HepG2 (cell line): ENCODE results near the gene YIF1A. TPM values are rescaled to one million over a fixed set of nuclear protein-coding genes. Genes with fewer than 3 reads are reported as not detected.
A peak's percentile ranks its signal among the peaks of the same experiment; 100 is the strongest.

Experiments
- DR1 ChIP-seq: sonication (generic); formaldehyde crosslinking; IDR thresholded peaks from 2 replicates; pipeline ENCODE4 v1.8.0; 2021; ENCODE audit warnings: mild to moderate bottlenecking, missing genetic modification reagents, inconsistent platforms
- KDM3A ChIP-seq: IDR thresholded peaks from 2 replicates; pipeline ENCODE4 v1.6.1; 2018; ENCODE audit warnings: low read depth, missing compliant biosample characterization
- KLF9 ChIP-seq: IDR thresholded peaks from 2 replicates; pipeline ENCODE4 v1.6.1; 2016; ENCODE audit warnings: low read depth
- MED1 ChIP-seq: sonication (generic); formaldehyde crosslinking; IDR thresholded peaks from 2 replicates; pipeline ENCODE4 v1.4.0; 2020; ENCODE audit warnings: missing genetic modification reagents
- MED8 ChIP-seq: sonication (generic); formaldehyde crosslinking; IDR thresholded peaks from 2 replicates; pipeline ENCODE4 v1.8.1; 2023; ENCODE audit warnings: mild to moderate bottlenecking, missing genetic modification reagents; ENCODE audit not compliant: insufficient replicate concordance
- MIER3 ChIP-seq: IDR thresholded peaks from 2 replicates; pipeline ENCODE4 v1.6.1; 2016; ENCODE audit warnings: missing compliant biosample characterization, borderline replicate concordance
- POLR2G ChIP-seq: fragments of 200-400 bp; formaldehyde crosslinking; IDR thresholded peaks from 2 replicates; pipeline ENCODE4 v1.6.1; 2018; ENCODE audit warnings: mild to moderate bottlenecking, low read depth, low read length, moderate library complexity
- RAD21 ChIP-seq: fragments of 450-650 bp; formaldehyde crosslinking; IDR thresholded peaks from 2 replicates; pipeline ENCODE4 v1.5.0; 2020; ENCODE audit warnings: mild to moderate bottlenecking
- SMARCC2 ChIP-seq: fragments of 450-650 bp; IDR thresholded peaks from 2 replicates; pipeline ENCODE4 v1.6.1; 2017; ENCODE audit warnings: antibody characterized with exemption, mild to moderate bottlenecking
- SRF ChIP-seq: IDR thresholded peaks from 2 replicates; pipeline ENCODE4 v1.6.1; 2011; ENCODE audit warnings: mild to moderate bottlenecking, low read depth, low read length, moderate library complexity
- ZBTB21 ChIP-seq: sonication (generic); formaldehyde crosslinking; IDR thresholded peaks from 2 replicates; pipeline ENCODE4 v1.4.0; 2020; ENCODE audit warnings: missing genetic modification reagents
- ZBTB7B ChIP-seq: sonication (generic); formaldehyde crosslinking; IDR thresholded peaks from 2 replicates; pipeline ENCODE4 v1.4.0; 2020; ENCODE audit warnings: missing genetic modification reagents
- ZFX ChIP-seq: sonication (generic); formaldehyde crosslinking; IDR thresholded peaks from 2 replicates; pipeline ENCODE4 v1.4.0; 2020; ENCODE audit warnings: mild to moderate bottlenecking, low read depth, missing genetic modification reagents, moderate library complexity
- ZMYM3 ChIP-seq: sonication (generic); formaldehyde crosslinking; IDR thresholded peaks from 2 replicates; pipeline ENCODE4 v1.5.1; 2020; ENCODE audit warnings: mild to moderate bottlenecking, missing genetic modification reagents
- ZNF343 ChIP-seq: sonication (generic); formaldehyde crosslinking; IDR thresholded peaks from 2 replicates; pipeline ENCODE4 v1.4.0; 2020; ENCODE audit warnings: mild to moderate bottlenecking, missing genetic modification reagents
- ZNF44 ChIP-seq: sonication (generic); formaldehyde crosslinking; IDR thresholded peaks from 2 replicates; pipeline ENCODE4 v1.5.1; 2020; ENCODE audit warnings: mild to moderate bottlenecking, missing genetic modification reagents
- ZNF501 ChIP-seq: sonication (generic); formaldehyde crosslinking; IDR thresholded peaks from 2 replicates; pipeline ENCODE4 v1.5.1; 2020; ENCODE audit warnings: mild to moderate bottlenecking, moderate library complexity, missing genetic modification reagents
- ZNF781 ChIP-seq: sonication (generic); formaldehyde crosslinking; IDR thresholded peaks from 2 replicates; pipeline ENCODE4 v1.5.1; 2020; ENCODE audit warnings: borderline replicate concordance, mild to moderate bottlenecking, missing genetic modification reagents; ENCODE audit errors: not compliant biosample characterization
- polyA plus RNA-seq, 8 experiments: library from polyadenylated mRNA; depleted of rRNA in 3 of 8; stranded (reverse) in 7 of 8; unstranded in 1 of 8; fragments of >200 nt; fragmentation: Illumina TruSeq in 4 of 8; extraction: Trizol in 4 of 8; gene quantifications; 2 replicates each; pipeline versions ENCODE4 v1.2.1 to v1.2.3, GENCODE V29; 2011 to 2016; ENCODE audit warnings: low read depth in 4 of 8, missing spikeins in 1 of 8, mixed read lengths in 1 of 8; ENCODE audit not compliant: insufficient read depth in 1 of 8
- total RNA-seq, 5 experiments: library from RNA; depleted of rRNA; stranded (reverse); fragments of >200 nt; fragmentation: Illumina TruSeq; extraction: Trizol; gene quantifications; 2 replicates each; pipeline ENCODE4 v1.2.3, GENCODE V29; 2016; ENCODE audit warnings: low read depth in 1 of 5
- TF ChIP-seq, protein P1 (sequence below): IDR thresholded peaks from 2 replicates; pipeline ENCODE4 v1.4.0; 2020; ENCODE audit warnings: mild to moderate bottlenecking, missing genetic modification reagents
- TF ChIP-seq, protein P2 (sequence below): sonication (generic); formaldehyde crosslinking; IDR thresholded peaks from 2 replicates; pipeline ENCODE4 v1.5.0; 2020; ENCODE audit warnings: mild to moderate bottlenecking, missing genetic modification reagents
- TF ChIP-seq, protein P3 (sequence below): sonication (generic); formaldehyde crosslinking; IDR thresholded peaks from 2 replicates; pipeline ENCODE4 v1.5.0; 2020; ENCODE audit warnings: missing genetic modification reagents
- TF ChIP-seq, protein P4 (sequence below): sonication (generic); formaldehyde crosslinking; IDR thresholded peaks from 2 replicates; pipeline ENCODE4 v1.8.0; 2022; ENCODE audit warnings: missing genetic modification reagents, mild to moderate bottlenecking, inconsistent platforms, borderline replicate concordance

YIF1A gene
- total and polyA plus RNA-seq, 2 of the 13 experiments (the other 11 are each of a cell fraction or from before 2014, with no cell fraction given): 133 to 145 TPM

DNA sequence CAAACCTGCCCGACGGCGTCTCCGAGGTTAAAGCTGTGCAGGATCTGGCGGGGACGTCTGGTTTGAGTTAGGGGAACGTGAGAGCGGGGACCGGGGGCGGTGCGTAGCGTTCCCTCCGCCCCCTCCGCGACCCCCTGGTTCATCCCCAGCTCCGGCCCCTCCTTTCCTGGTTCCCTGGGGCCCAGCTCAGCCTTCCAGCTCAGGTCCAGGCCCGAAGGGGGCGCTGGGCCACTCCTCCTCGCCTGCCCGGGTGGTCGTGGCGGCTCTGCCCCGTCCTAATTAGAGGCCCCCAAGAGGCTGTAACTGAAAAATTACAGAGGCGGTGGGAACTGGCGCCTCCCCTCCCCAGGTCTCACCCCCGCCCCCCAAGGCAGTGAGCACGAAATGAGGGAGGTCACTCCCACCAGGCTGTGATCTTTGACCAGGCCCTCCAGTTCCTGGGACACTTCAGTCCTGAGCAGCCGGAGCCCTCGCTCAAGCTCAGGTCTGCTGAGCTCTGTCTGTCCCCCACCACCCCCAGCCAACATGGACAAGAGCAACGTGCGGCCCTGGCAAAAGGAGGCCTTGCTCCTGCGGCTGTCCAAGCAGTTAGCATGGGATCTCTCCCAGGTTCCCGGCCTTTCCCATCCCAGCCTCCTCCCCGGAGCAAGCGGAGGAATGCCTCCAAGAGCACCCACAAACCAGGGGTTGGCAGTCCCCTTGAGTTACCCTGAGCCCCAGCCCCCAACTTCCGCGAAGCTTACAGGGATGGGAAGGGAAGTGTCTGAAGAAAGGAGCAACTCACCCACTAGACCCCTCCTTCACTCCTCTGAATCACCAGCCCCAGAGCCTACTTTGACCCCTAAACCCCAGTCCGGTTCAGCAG lies 24.6 kb upstream of the YIF1A start (continued):
- no peak for TF ChIP-seq ZNF501
- TF ChIP-seq DR1 (CRISPR knock-in tag): no peak
- TF ChIP-seq SMARCC2: no peak
- TF ChIP-seq, protein P1, sequence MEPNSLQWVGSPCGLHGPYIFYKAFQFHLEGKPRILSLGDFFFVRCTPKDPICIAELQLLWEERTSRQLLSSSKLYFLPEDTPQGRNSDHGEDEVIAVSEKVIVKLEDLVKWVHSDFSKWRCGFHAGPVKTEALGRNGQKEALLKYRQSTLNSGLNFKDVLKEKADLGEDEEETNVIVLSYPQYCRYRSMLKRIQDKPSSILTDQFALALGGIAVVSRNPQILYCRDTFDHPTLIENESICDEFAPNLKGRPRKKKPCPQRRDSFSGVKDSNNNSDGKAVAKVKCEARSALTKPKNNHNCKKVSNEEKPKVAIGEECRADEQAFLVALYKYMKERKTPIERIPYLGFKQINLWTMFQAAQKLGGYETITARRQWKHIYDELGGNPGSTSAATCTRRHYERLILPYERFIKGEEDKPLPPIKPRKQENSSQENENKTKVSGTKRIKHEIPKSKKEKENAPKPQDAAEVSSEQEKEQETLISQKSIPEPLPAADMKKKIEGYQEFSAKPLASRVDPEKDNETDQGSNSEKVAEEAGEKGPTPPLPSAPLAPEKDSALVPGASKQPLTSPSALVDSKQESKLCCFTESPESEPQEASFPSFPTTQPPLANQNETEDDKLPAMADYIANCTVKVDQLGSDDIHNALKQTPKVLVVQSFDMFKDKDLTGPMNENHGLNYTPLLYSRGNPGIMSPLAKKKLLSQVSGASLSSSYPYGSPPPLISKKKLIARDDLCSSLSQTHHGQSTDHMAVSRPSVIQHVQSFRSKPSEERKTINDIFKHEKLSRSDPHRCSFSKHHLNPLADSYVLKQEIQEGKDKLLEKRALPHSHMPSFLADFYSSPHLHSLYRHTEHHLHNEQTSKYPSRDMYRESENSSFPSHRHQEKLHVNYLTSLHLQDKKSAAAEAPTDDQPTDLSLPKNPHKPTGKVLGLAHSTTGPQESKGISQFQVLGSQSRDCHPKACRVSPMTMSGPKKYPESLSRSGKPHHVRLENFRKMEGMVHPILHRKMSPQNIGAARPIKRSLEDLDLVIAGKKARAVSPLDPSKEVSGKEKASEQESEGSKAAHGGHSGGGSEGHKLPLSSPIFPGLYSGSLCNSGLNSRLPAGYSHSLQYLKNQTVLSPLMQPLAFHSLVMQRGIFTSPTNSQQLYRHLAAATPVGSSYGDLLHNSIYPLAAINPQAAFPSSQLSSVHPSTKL (CRISPR knock-in tag): no peak
- TF ChIP-seq POLR2G: peak; percentile 73
- no peak for TF ChIP-seq ZNF343 (CRISPR knock-in tag)
- TF ChIP-seq ZNF44 (CRISPR knock-in tag): no peak
- TF ChIP-seq, protein P2, sequence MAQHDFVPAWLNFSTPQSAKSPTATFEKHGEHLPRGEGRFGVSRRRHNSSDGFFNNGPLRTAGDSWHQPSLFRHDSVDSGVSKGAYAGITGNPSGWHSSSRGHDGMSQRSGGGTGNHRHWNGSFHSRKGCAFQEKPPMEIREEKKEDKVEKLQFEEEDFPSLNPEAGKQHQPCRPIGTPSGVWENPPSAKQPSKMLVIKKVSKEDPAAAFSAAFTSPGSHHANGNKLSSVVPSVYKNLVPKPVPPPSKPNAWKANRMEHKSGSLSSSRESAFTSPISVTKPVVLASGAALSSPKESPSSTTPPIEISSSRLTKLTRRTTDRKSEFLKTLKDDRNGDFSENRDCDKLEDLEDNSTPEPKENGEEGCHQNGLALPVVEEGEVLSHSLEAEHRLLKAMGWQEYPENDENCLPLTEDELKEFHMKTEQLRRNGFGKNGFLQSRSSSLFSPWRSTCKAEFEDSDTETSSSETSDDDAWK (CRISPR knock-in tag): no peak
- TF ChIP-seq MED8 (CRISPR knock-in tag): no peak
- TF ChIP-seq SRF: no peak
- TF ChIP-seq MIER3: no peak
- TF ChIP-seq KLF9 (CRISPR knock-in tag): no peak
- TF ChIP-seq, protein P3, sequence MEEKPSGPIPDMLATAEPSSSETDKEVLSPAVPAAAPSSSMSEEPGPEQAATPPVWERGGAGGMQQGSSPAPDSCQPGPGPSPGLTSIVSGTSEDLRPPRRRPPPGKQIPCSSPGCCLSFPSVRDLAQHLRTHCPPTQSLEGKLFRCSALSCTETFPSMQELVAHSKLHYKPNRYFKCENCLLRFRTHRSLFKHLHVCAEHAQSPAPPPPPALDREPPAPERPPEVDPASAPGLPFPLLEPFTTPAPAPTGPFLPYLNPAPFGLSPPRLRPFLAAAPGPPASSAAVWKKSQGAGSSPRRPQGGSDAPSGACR: peak; percentile 37; the same call in 1 of the 2 replicates
- TF ChIP-seq, protein P4, sequence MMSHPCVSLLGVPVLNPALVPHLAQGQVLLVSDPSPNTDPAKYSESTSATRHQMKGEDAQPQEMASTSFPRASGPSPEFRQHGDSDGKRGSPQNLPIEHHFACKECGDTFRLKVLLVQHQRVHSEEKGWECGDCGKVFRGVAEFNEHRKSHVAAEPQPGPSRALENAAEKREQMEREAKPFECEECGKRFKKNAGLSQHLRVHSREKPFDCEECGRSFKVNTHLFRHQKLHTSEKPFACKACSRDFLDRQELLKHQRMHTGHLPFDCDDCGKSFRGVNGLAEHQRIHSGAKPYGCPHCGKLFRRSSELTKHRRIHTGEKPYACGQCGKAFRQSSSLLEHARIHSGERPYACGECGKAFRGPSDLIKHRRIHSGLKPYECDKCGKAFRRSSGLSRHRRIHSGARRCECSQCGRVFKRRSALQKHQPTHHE (CRISPR knock-in tag): no peak
- TF ChIP-seq MED1 (CRISPR knock-in tag): 0 out of 2 replicates have a peak, but pooled peaks have one; percentile 26
- TF ChIP-seq RAD21 (CRISPR knock-in tag): no peak
- no peak for TF ChIP-seq ZNF781 (CRISPR knock-in tag)
- TF ChIP-seq ZBTB7B (CRISPR knock-in tag): peak; percentile 76
- peak; percentile 50; the same call in 1 of the 2 replicates for TF ChIP-seq KDM3A (CRISPR knock-in tag)
- peak; percentile 87 for TF ChIP-seq ZFX (CRISPR knock-in tag)
- no peak for TF ChIP-seq ZBTB21 (CRISPR knock-in tag)
- no peak for TF ChIP-seq ZMYM3 (CRISPR knock-in tag)
